Islet precursor cell (in vitro differentiated cells): ENCODE data around the gene ABLIM2.

Source experiments
- DNase-seq: peaks from one replicate; pipeline ENCODE4 v3.0.0-alpha.2; 2018

ABLIM2 gene

GRCh38 chr4:8081621-8082516 lies 76.7 kb downstream of the ABLIM2 start:
- no peak for DNase-seq

GRCh38 chr4:8081171-8081570 lies 77.4 kb downstream of the ABLIM2 start:
- DNase-seq: no peak

DNA sequence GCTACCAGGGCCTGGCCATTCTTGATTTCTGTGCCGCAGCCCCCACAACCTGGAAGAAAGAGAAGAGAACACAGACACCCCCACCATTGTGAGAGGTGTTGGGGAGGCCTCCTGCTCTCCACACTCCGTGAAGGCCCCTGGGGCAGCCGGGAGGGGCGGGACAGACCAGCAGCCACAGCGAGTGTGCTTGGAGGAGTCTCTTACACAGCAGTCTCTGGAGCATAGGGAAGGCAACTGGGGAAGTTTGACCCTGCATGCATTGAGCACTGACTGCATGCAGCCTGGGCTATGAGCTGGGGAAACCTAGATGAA lies 77.9 kb downstream of the ABLIM2 start:
- no peak for DNase-seq

- DNase-seq: no peak
These were observed 78.5 kb downstream of the ABLIM2 start for GRCh38 chr4:8079916-8080753.

- peak; percentile 69 for DNase-seq
These were observed 79.4 kb downstream of the ABLIM2 start for GRCh38 chr4:8079031-8079885.

DNA sequence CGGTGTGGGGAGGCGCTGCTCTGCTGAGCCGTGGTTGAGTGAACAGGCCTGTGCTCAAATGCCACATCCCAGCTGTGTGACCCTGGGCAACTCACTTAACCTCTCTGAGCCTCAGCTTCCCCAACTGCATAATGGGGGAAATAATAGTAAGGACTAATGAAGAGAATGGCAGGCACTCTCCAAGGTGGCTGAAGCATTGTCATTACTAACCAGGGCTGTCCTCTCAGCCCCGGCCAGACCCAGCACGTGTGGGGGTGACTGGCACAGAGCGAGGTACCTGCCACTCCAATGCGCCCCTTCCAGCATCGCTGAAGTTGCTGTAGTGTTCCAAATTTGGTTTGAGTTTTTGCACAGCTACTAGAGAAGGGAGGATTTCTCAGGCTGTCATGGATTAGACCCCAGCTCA lies 80.0 kb downstream of the ABLIM2 start:
- DNase-seq: no peak

DNA sequence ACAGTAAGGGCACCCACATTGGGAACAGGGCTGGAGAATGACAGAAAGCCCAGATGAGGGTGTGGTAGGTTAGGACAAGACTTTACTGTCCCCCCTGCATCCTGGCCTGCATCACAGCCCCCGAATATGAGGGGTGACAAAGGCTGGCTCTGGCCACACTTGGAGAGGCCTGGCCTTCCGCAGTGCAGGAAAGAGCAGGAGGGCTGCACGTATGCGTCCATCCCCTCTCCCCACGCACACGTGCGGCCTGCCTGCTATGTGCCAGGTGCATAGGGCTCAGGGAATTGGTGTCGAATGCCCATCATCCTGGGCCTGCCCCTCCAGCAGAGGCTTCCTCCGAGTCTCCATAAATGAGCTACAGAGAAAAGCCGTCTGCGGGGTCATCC lies 80.5 kb downstream of the ABLIM2 start:
- no peak for DNase-seq

GRCh38 chr4:8077181-8078108 lies 81.2 kb downstream of the ABLIM2 start:
- DNase-seq: no peak

GRCh38 chr4:8076023-8076422 lies 82.6 kb downstream of the ABLIM2 start:
- DNase-seq: no peak

- no peak for DNase-seq
These were observed 85.3 kb downstream of the ABLIM2 start for GRCh38 chr4:8073206-8073863.

DNA sequence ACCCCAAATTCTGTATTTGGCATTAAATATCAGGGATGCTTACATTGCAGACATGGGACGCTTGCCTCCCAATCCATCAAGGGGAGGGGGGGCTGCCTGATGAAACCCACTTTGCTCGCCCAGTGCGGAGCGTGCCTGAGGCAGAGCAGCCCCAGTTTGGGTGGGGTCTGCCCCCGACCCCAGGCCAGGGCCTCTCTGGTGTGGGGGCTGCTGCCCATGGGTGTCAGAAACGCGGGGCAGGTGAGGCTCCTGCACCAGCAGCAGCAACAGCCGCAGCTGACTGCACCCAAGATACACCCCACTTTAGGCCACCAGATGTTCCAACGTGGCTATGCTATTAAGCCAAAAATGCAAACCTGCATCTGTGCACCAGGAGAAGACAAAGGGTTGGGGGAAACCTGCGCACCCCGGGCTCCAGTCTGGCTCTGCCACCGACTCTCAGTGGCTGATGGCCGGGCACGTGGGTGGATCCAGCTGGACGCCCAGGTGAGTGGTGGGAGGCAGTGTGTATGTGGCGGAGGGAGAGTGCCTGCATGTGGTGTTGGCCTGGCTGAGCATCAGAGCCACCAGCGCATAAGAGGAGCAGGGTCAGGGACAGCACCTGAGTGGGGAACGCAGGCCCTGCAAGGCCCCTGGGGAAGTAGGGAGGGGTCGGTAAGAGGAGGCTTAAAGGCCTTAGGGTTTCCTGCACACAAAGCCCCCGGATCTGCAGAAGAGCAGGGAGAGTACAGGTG lies 86.2 kb downstream of the ABLIM2 start:
- no peak for DNase-seq

- DNase-seq: no peak
These were observed 86.8 kb downstream of the ABLIM2 start for GRCh38 chr4:8071766-8072165.

GRCh38 chr4:8070736-8071718 lies 87.6 kb downstream of the ABLIM2 start:
- no peak for DNase-seq

- DNase-seq: no peak
These were observed 89.4 kb downstream of the ABLIM2 start for GRCh38 chr4:8069102-8069752.

DNA sequence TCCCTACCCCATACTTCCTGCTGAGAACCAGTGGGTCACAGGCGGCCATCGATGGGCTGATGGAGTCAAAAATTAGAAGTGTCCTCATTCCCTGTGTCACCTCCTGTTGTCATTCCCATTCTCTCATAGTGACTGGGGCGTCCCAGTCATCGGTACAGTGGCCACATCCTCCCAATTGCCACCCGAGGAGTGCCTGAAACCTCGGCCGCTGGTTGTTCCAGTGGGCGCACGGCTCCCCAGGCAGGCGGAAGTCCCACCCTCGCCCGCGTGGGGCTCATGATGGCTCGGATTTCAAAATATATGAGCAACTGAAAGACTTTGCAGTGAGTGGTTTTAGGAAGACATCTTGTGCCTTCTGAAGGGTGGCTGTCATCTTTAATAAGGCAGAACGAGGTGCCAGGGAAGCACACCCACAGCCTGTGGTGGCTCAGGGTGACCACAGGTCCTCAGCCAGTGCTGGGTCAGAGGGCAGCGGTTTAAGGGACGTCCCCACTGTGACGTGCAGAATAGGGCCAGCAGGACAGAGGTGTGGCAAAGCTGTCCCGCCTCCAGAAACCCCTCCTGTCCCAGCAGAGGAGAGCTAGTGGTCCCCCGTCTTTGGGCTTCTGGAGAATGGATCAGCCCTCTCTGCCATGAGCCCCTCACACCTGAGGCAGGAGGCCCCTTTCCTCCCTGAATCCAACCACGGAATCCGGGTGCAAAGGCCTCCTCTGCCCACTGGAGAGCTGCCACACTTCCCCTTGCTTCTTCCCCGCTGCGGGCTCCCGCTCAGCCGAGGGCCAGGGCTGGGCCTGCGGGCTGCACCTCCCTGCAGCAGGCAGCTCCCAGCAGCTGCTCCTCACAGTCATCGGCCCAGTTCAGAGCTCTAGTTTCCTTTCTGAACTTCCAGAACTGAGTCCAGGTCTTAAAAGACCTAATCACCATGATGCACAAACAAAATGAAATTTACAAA lies 90.4 kb downstream of the ABLIM2 start:
- DNase-seq: no peak

GRCh38 chr4:8067274-8067936 lies 91.2 kb downstream of the ABLIM2 start:
- no peak for DNase-seq

DNA sequence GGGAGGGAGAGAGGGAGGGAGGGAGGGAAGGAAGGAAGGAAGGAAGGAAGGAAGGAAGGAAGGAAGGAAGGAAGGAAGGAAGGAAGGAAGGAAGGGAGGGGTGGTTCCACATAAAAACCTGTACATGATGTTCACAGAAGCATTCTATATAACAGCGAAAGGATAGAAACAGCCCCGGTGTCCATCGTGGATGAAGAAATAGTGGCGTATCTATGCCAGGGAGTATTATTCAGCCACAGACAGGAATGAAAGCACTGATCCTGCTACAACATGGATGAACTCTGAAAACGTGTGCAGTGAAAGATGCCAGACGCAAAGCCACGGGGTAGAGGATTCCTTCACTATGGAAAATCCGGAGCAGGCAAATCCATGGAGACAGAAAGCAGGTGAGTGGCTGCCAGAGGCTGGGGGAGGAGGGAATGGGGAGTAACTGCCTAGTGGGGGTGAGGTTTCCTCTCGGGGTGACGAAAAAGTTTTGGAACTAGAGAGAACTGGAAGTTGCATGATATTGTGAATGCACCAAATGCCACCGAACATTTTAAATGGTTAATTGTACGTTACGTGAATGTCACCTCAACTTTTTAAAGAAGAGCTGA lies 92.2 kb downstream of the ABLIM2 start:
- DNase-seq: no peak
